GM12878 (cell line): ENCODE data around the gene MSL1. TPM values are rescaled to one million over a fixed set of nuclear protein-coding genes. Genes with fewer than 3 reads are reported as not detected.
A peak's percentile ranks its signal among the peaks of the same experiment; 100 is the strongest.

ENCODE experiments used
- BCLAF1 ChIP-seq: fragments of 450-650 bp; IDR thresholded peaks from 2 replicates; pipeline ENCODE4 v1.6.1; 2017; ENCODE audit warnings: antibody characterized with exemption, mild to moderate bottlenecking, moderate library complexity
- CBX3 ChIP-seq: fragments of 200-600 bp; sonication (generic); IDR thresholded peaks from 2 replicates; pipeline ENCODE4 v1.6.1; 2016; ENCODE audit warnings: low read depth, borderline replicate concordance
- CHD4 ChIP-seq: fragments of 200-600 bp; sonication (generic); IDR thresholded peaks from 2 replicates; pipeline ENCODE4 v1.6.1; 2016; ENCODE audit warnings: mild to moderate bottlenecking
- CTCF ChIP-seq, 3 experiments: IDR thresholded peaks in 2 of 3; conservative IDR thresholded peaks in 1 of 3; 2 replicates each; pipeline ENCODE4 v1.5.1; 2011; ENCODE audit warnings: low read depth in 3 of 3, low read length in 3 of 3, mild to moderate bottlenecking in 3 of 3, control low read depth in 2 of 3, moderate library complexity in 2 of 3, inconsistent platforms in 1 of 3, mixed read lengths in 1 of 3; ENCODE audit not compliant: control insufficient read depth in 2 of 3, insufficient read depth in 1 of 3; ENCODE audit errors: extremely low read depth in 1 of 3
- IKZF1 ChIP-seq: fragments of 450-650 bp; conservative IDR thresholded peaks from 2 replicates; pipeline ENCODE4 v1.6.1; 2017; ENCODE audit warnings: antibody characterized with exemption, mild to moderate bottlenecking
- MTA3 ChIP-seq: IDR thresholded peaks from 2 replicates; pipeline ENCODE4 v1.6.1; 2012; ENCODE audit warnings: low read length, inconsistent platforms, borderline replicate concordance
- SPI1 ChIP-seq: IDR thresholded peaks from 2 replicates; pipeline ENCODE4 v1.6.1; 2011; ENCODE audit warnings: low read depth, mild to moderate bottlenecking, low read length, moderate library complexity, borderline replicate concordance; ENCODE audit not compliant: insufficient read depth
- ZBTB33 ChIP-seq: fragments of 450-650 bp; IDR thresholded peaks from 2 replicates; pipeline ENCODE4 v1.6.1; 2017; ENCODE audit warnings: mild to moderate bottlenecking
- ZBTB4 ChIP-seq: fragments of 450-650 bp; formaldehyde crosslinking; IDR thresholded peaks from 2 replicates; pipeline ENCODE4 v1.4.0; 2022; ENCODE audit warnings: mild to moderate bottlenecking, moderate library complexity
- polyA plus RNA-seq, 11 experiments: library from polyadenylated mRNA; depleted of rRNA in 4 of 11; unstranded in 6 of 11; stranded (reverse) in 5 of 11; fragments of >200 nt; fragmentation: Nextera tagmentation in 4 of 11; fragmentation: Illumina TruSeq in 1 of 11; extraction: Ambion mirVana in 4 of 11; extraction: Trizol in 1 of 11; gene quantifications; 1 replicate in 1 of 11; 2 replicates in 10 of 11; pipeline versions ENCODE4 v1.2.1 to v1.2.3, GENCODE V29; 2011 to 2016; ENCODE audit warnings: inconsistent platforms in 2 of 11, missing spikeins in 2 of 11, low read depth in 1 of 11
- total RNA-seq, 4 experiments: library from RNA; depleted of rRNA in 3 of 4; stranded (reverse); fragments of >200 nt in 3 of 4; fragmentation: Illumina TruSeq in 1 of 4; extraction: Trizol in 1 of 4; gene quantifications; 2 replicates each; pipeline versions ENCODE4 v1.2.1 to v1.2.3, GENCODE V29; 2013 to 2021
- TF ChIP-seq, protein P1 (sequence below): fragments of 450-650 bp; IDR thresholded peaks from 2 replicates; pipeline ENCODE4 v1.6.1; 2016; ENCODE audit warnings: mild to moderate bottlenecking, moderate library complexity, borderline replicate concordance
- TF ChIP-seq, protein P2 (sequence below): fragments of 450-650 bp; IDR thresholded peaks from 2 replicates; pipeline ENCODE4 v1.6.1; 2017; ENCODE audit warnings: borderline replicate concordance

Gene MSL1
- total and polyA plus RNA-seq, 10 of the 15 experiments (the other 5 are each of a cell fraction or from before 2014, with no cell fraction given) = 6.1 to 95.2 (median 51.8) TPM

DNA sequence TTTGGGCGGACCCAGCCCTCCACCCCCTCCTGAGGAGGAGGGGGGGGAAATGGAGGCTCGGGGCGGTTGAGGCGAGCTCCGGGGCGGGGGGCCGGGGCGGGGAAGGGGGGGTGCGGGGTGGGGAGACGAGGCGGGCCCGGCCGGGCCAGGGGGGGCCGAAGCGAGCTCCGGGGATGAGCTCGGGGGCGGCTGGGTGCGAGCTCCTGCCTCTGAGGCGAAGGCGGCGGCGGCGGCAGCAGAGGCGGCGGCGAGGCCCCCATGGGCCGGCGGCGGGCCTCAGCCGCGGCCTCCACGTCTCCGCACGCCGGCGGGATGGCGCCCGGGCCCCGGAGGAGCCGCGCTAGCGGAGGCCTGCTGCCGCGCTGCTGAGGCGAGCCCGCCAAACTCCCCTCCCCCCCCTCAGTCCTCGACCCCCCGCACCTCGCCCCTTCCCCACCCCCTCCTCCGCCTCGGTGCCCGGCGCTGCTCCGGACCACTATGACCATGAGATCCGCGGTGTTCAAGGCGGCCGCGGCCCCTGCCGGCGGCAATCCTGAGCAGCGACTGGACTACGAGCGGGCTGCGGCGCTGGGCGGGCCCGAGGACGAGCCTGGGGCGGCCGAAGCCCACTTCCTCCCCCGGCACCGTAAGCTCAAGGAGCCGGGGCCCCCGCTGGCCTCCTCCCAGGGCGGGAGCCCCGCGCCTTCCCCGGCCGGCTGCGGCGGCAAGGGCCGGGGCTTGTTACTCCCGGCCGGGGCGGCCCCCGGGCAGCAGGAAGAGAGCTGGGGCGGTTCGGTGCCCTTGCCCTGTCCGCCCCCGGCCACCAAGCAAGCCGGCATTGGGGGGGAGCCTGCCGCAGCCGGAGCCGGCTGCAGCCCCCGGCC is 596 bp downstream of the MSL1 start (continued):
- TF ChIP-seq ZBTB4 (CRISPR knock-in tag) = no peak
- TF ChIP-seq, protein P1, sequence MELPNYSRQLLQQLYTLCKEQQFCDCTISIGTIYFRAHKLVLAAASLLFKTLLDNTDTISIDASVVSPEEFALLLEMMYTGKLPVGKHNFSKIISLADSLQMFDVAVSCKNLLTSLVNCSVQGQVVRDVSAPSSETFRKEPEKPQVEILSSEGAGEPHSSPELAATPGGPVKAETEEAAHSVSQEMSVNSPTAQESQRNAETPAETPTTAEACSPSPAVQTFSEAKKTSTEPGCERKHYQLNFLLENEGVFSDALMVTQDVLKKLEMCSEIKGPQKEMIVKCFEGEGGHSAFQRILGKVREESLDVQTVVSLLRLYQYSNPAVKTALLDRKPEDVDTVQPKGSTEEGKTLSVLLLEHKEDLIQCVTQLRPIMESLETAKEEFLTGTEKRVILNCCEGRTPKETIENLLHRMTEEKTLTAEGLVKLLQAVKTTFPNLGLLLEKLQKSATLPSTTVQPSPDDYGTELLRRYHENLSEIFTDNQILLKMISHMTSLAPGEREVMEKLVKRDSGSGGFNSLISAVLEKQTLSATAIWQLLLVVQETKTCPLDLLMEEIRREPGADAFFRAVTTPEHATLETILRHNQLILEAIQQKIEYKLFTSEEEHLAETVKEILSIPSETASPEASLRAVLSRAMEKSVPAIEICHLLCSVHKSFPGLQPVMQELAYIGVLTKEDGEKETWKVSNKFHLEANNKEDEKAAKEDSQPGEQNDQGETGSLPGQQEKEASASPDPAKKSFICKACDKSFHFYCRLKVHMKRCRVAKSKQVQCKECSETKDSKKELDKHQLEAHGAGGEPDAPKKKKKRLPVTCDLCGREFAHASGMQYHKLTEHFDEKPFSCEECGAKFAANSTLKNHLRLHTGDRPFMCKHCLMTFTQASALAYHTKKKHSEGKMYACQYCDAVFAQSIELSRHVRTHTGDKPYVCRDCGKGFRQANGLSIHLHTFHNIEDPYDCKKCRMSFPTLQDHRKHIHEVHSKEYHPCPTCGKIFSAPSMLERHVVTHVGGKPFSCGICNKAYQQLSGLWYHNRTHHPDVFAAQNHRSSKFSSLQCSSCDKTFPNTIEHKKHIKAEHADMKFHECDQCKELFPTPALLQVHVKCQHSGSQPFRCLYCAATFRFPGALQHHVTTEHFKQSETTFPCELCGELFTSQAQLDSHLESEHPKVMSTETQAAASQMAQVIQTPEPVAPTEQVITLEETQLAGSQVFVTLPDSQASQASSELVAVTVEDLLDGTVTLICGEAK = no peak
- TF ChIP-seq CTCF (IDR thresholded peaks at IDR 0.05 in 2 of 3, conservative IDR thresholded peaks at IDR 0.05 in 1 of 3; ENCODE audit: control insufficient read depth in 2 of 3, extremely low read depth in 1 of 3, insufficient read depth in 1 of 3, low read depth in 3 of 3, low read length in 3 of 3) = peak in 1 of 3 experiments; percentile 15; a peak in 1 of 6 replicates
- no peak; the same call in 1 of the 2 replicates for TF ChIP-seq IKZF1
- no peak for TF ChIP-seq BCLAF1
- TF ChIP-seq MTA3 = no peak
- TF ChIP-seq CHD4 = no peak
- TF ChIP-seq, protein P2, sequence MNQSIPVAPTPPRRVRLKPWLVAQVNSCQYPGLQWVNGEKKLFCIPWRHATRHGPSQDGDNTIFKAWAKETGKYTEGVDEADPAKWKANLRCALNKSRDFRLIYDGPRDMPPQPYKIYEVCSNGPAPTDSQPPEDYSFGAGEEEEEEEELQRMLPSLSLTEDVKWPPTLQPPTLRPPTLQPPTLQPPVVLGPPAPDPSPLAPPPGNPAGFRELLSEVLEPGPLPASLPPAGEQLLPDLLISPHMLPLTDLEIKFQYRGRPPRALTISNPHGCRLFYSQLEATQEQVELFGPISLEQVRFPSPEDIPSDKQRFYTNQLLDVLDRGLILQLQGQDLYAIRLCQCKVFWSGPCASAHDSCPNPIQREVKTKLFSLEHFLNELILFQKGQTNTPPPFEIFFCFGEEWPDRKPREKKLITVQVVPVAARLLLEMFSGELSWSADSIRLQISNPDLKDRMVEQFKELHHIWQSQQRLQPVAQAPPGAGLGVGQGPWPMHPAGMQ = no peak
- TF ChIP-seq CBX3 = no peak
- TF ChIP-seq ZBTB33 = no peak
- peak; percentile 48; the same call in 1 of the 2 replicates for TF ChIP-seq SPI1
